SU-DHL-6 (cell line): ENCODE data around the gene PARS2.

Experiments used
- H2AFZ ChIP-seq: fragments of 200-600 bp; sonication (generic); 2 replicates; pipeline ENCODE4 v1.6.1; 2014; ENCODE audit warnings: low read depth, mild to moderate bottlenecking, moderate library complexity, mixed read lengths, antibody characterized with exemption, low read length; ENCODE audit not compliant: severe bottlenecking
- H3F3A ChIP-seq: fragments of 200-600 bp; shearing (Covaris generic); 2 replicates; pipeline ENCODE4 v1.6.0; 2016; ENCODE audit warnings: antibody characterized with exemption, mild to moderate bottlenecking; ENCODE audit not compliant: insufficient read depth
- H3K27ac ChIP-seq: fragments of 200-600 bp; sonication (generic); 2 replicates; pipeline ENCODE4 v1.5.1; 2016; ENCODE audit warnings: low read depth, mild to moderate bottlenecking, low read length, moderate library complexity, mixed read lengths
- H3K27me3 ChIP-seq: fragments of 200-600 bp; sonication (generic), shearing (Covaris generic); 2 replicates; pipeline ENCODE4 v1.6.0; 2014; ENCODE audit warnings: mild to moderate bottlenecking, low read length
- H3K36me3 ChIP-seq: fragments of 200-600 bp; sonication (generic); 2 replicates; pipeline ENCODE4 v1.6.1; 2014; ENCODE audit warnings: mild to moderate bottlenecking, low read length, mixed read lengths
- H3K4me2 ChIP-seq: fragments of 300-600, 200-600 bp; shearing (Covaris generic), sonication (generic); 2 replicates; pipeline ENCODE4 v1.6.0; 2014; ENCODE audit warnings: low read length, low read depth, mild to moderate bottlenecking; ENCODE audit not compliant: poor library complexity, severe bottlenecking
- H3K4me3 ChIP-seq: fragments of 200-600 bp; sonication (generic); 2 replicates; pipeline ENCODE4 v1.5.1; 2014; ENCODE audit warnings: antibody characterized with exemption, low read length, mild to moderate bottlenecking, mixed read lengths; ENCODE audit not compliant: insufficient read depth, poor library complexity, severe bottlenecking
- H3K79me2 ChIP-seq: fragments of 200-600 bp; sonication (generic); 2 replicates; pipeline ENCODE4 v1.6.1; 2014; ENCODE audit warnings: mild to moderate bottlenecking, low read length, moderate library complexity; ENCODE audit not compliant: insufficient read depth
- H3K9ac ChIP-seq: fragments of 200-600 bp; sonication (generic); 2 replicates; pipeline ENCODE4 v1.7.0; 2014; ENCODE audit warnings: mild to moderate bottlenecking, low read length
- H3K9me2 ChIP-seq: fragments of 200-600 bp; sonication (generic); replicated peaks from 2 replicates; pipeline ENCODE4 v1.6.1; 2014; ENCODE audit warnings: low read length; ENCODE audit not compliant: insufficient read depth
- H3K9me3 ChIP-seq: fragments of 200-600 bp; sonication (generic); 2 replicates; pipeline ENCODE4 v1.6.1; 2014; ENCODE audit warnings: low read length, mixed read lengths; ENCODE audit not compliant: insufficient read depth
- H4K20me1 ChIP-seq: fragments of 200-600 bp; sonication (generic); 2 replicates; pipeline ENCODE4 v1.6.1; 2014; ENCODE audit warnings: low read depth, mild to moderate bottlenecking, antibody characterized with exemption, low read length, moderate library complexity, mixed read lengths
- EZH2phosphoT487 ChIP-seq: fragments of 200-600 bp; sonication (generic), shearing (Covaris generic); conservative IDR thresholded peaks from 2 replicates; pipeline ENCODE4 v1.6.1; 2018; ENCODE audit warnings: mild to moderate bottlenecking, antibody characterized with exemption, low read length, moderate library complexity, mixed read lengths
- TF ChIP-seq, protein P1 (sequence below): fragments of 200-600 bp; sonication (generic); IDR thresholded peaks from one replicate; pipeline ENCODE4 v1.5.1; 2017; ENCODE audit warnings: antibody characterized with exemption, mild to moderate bottlenecking, low read length, moderate library complexity; ENCODE audit not compliant: insufficient read depth, poor library complexity, severe bottlenecking

PARS2 gene

DNA sequence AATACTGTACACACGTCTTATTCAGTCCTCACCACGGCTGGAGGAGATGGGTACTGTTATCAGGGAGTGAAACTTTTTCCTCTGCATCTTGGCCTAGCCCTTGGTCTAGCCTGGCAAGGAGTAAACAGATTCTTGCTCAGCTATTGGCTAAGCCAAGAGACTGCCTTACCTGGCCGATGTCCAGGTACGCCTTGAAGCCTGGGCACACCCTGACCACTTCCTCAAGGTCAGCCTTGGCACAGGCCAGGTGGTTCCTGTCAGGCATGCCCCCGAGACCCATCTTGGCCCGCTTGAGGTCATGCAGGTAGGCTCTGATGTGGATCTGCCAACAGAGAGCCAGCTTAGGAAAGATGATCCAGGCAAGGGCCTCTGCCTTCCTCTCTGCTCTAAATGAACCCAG lies 17.8 kb upstream of the PARS2 start:
- Histone ChIP-seq H3K9me3 (no peaks in the 10 kb centered on the region), H3K27me3 (no peaks in the 10 kb centered on the region), H3K4me3 (no peak overlapping the region), H2AFZ (no peak overlapping the region), H3F3A (no peaks in the 10 kb centered on the region), H3K4me2 (no peak overlapping the region), H3K79me2 (no peaks in the 10 kb centered on the region), H3K36me3 (no peaks in the 10 kb centered on the region), H4K20me1 (no peaks in the 10 kb centered on the region), H3K27ac (no peak overlapping the region), H3K9ac (no peak overlapping the region), H3K9me2 (no peaks in the 10 kb centered on the region)
- no peak for TF ChIP-seq EZH2phosphoT487
- TF ChIP-seq, protein P1, sequence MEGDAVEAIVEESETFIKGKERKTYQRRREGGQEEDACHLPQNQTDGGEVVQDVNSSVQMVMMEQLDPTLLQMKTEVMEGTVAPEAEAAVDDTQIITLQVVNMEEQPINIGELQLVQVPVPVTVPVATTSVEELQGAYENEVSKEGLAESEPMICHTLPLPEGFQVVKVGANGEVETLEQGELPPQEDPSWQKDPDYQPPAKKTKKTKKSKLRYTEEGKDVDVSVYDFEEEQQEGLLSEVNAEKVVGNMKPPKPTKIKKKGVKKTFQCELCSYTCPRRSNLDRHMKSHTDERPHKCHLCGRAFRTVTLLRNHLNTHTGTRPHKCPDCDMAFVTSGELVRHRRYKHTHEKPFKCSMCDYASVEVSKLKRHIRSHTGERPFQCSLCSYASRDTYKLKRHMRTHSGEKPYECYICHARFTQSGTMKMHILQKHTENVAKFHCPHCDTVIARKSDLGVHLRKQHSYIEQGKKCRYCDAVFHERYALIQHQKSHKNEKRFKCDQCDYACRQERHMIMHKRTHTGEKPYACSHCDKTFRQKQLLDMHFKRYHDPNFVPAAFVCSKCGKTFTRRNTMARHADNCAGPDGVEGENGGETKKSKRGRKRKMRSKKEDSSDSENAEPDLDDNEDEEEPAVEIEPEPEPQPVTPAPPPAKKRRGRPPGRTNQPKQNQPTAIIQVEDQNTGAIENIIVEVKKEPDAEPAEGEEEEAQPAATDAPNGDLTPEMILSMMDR: no peak

DNA sequence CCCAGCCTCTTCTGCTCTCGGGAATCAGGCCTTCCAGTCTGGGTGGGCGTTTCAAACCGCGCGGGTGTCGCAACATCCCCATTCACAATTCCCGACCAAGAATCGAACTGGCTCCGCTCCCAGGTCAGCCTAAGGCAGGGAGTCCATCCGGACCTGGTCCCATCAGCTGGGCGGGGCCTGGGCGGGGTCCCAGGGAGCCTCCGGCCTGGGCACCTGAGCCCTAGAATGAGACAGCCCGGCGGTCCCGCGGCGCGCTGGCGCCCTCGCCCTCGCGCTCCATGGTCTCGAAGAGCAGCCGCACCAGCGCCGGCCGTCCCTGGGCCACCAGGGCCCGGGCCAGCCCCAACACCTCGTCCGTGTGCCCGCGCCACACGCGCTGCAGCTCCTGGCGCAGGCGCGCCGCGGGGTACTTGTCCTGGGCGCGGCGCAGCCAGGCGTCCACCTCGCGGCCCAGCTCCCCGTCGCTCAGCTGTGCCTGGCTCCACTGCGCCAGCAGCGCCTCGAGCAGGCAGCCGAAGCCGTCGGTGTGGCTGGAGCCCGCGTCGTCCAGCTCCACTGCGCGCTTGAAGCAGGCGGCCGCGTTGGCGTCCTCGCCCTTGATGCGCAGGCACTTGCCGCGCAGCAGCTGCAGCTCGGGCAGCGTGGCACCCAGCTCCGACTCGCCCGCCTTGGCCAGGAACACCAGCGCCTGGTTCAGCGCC lies 16.9 kb upstream of the PARS2 start:
- no peak overlapping the region for H3K9ac ChIP-seq
- H3K36me3 ChIP-seq: no peaks in the 10 kb centered on the region
- H3K27ac ChIP-seq: no peak overlapping the region
- no peak overlapping the region for H3K4me2 ChIP-seq
- H2AFZ ChIP-seq: no peak overlapping the region
- H3K9me3 ChIP-seq: no peaks in the 10 kb centered on the region
- H3K9me2 ChIP-seq: no peaks in the 10 kb centered on the region
- no peaks in the 10 kb centered on the region for H4K20me1 ChIP-seq
- H3K27me3 ChIP-seq: no peaks in the 10 kb centered on the region
- no peak overlapping the region for H3K4me3 ChIP-seq
- H3K79me2 ChIP-seq: no peaks in the 10 kb centered on the region
- no peak for TF ChIP-seq EZH2phosphoT487
- TF ChIP-seq, protein P1: no peak
- H3F3A ChIP-seq: no peaks in the 10 kb centered on the region

DNA sequence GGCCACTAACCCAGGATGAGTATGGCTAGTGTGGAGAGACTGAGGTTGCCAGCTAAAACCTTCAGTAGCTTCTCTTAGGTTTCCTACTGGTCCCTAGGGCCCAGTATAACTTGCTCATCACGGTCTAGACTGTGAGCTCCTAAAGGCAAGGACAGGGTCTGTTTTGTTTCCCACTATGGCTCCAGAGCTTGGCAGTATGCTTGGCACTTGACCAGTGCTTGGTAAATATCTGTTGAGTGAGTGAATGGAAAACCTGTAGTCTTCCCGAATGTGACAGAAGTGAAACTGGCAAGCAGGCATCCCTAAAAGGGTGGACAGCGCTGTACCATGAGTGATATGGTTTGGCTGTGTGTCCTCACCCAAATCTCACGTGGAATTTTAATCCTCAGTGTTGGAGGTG lies 13.1 kb upstream of the PARS2 start:
- Histone ChIP-seq H4K20me1 (no peaks in the 10 kb centered on the region), H2AFZ (no peak overlapping the region), H3K4me3 (no peak overlapping the region), H3K79me2 (no peaks in the 10 kb centered on the region), H3K27me3 (no peaks in the 10 kb centered on the region), H3K4me2 (no peak overlapping the region), H3K9me3 (no peaks in the 10 kb centered on the region), H3F3A (no peaks in the 10 kb centered on the region), H3K9me2 (no peaks in the 10 kb centered on the region), H3K27ac (no peak overlapping the region), H3K36me3 (no peaks in the 10 kb centered on the region), H3K9ac (no peak overlapping the region)
- TF ChIP-seq, protein P1: no peak
- TF ChIP-seq EZH2phosphoT487: no peak
